ENCODE measurements around the gene IKZF4.

The IKZF4 gene

GRCh38 chr12:56020423-56021184, at the start of gene IKZF4:
Gene IKZF4 (plus strand): TSS chr12:56021043. CDS start chr12:56021494, 451 bp downstream.
- Histone ChIP-seq H3K27me3 (ENCODE audit: insufficient read depth, low read length, poor library complexity) (no peaks in the 10 kb centered on the region), H3K9me3 (ENCODE audit: insufficient read depth, low read length, severe bottlenecking) (no peaks in the 10 kb centered on the region), H3K4me3 (ENCODE audit: low read depth in 1 of 2, low read length in 2 of 2) (peak within 1 kb of the TSS; percentile 18 to 65; a peak in 3 of 4 replicates), H3K9ac (ENCODE audit: low read depth, low read length) (peak within 1 kb of the TSS; percentile 65), H3K4me1 (ENCODE audit: insufficient read depth, low read length) (peaks cover 44% of the 10 kb centered on the region), H3K4me2 (ENCODE audit: insufficient read depth, low read length) (peak within 1 kb of the TSS; percentile 80), H3K79me2 (ENCODE audit: insufficient read depth, low read length) (peaks cover 16% of the 10 kb centered on the region), H2AFZ (ENCODE audit: low read depth, low read length) (peak within 1 kb of the TSS; percentile 71), H4K20me1 (ENCODE audit: insufficient read depth, low read length) (no peaks in the 10 kb centered on the region), H3K27ac (ENCODE audit: low read length) (peak within 1 kb of the TSS; percentile 84), H3K36me3 (ENCODE audit: insufficient read depth, low read length) (peaks cover 11% of the 10 kb centered on the region)
- DNase-seq (peak; percentile 81), ATAC-seq (ENCODE audit: insufficient read depth, low read depth) (peak; percentile 62)
- TF ChIP-seq CTCF (IDR thresholded peaks at IDR 0.05; ENCODE audit: borderline replicate concordance, extremely low read depth, low read length, poor library complexity, severe bottlenecking) (no peak), EZH2 (IDR thresholded peaks at IDR 0.05; ENCODE audit: borderline replicate concordance, low read depth, low read length, severe bottlenecking) (no peak)

DNA sequence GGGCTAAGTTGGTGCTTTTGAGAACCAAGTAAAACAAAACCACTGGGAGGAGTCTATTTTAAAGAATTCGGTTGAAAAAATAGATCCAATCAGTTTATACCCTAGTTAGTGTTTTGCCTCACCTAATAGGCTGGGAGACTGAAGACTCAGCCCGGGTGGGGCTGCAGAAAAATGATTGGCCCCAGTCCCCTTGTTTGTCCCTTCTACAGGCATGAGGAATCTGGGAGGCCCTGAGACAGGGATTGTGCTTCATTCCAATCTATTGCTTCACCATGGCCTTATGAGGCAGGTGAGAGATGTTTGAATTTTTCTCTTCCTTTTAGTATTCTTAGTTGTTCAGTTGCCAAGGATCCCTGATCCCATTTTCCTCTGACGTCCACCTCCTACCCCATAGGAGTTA, 48.8 kb upstream of the IKZF4 start:
- Histone ChIP-seq H3K27me3 (ENCODE audit: insufficient read depth, low read length, poor library complexity) (no peaks in the 10 kb centered on the region), H3K9ac (ENCODE audit: low read depth, low read length) (no peak overlapping the region; the same call in 1 of the 2 replicates), H4K20me1 (ENCODE audit: insufficient read depth, low read length) (0 out of 2 replicates have a peak, but pooled peaks cover 2% of the 10 kb centered on the region), H3K79me2 (ENCODE audit: insufficient read depth, low read length) (peaks cover 65% of the 10 kb centered on the region), H3K36me3 (ENCODE audit: insufficient read depth, low read length) (peaks cover 55% of the 10 kb centered on the region), H3K4me2 (ENCODE audit: insufficient read depth, low read length) (peak overlapping the region; percentile 66), H3K4me3 (ENCODE audit: low read depth in 1 of 2, low read length in 2 of 2) (no peak overlapping the region), H3K9me3 (ENCODE audit: insufficient read depth, low read length, severe bottlenecking) (no peaks in the 10 kb centered on the region), H3K27ac (ENCODE audit: low read length) (peak overlapping the region; percentile 16; the same call in 1 of the 2 replicates), H3K4me1 (ENCODE audit: insufficient read depth, low read length) (peaks cover 76% of the 10 kb centered on the region), H2AFZ (ENCODE audit: low read depth, low read length) (no peak overlapping the region)
- DNase-seq (no peak), ATAC-seq (ENCODE audit: insufficient read depth, low read depth) (no peak)
- TF ChIP-seq EZH2 (IDR thresholded peaks at IDR 0.05; ENCODE audit: borderline replicate concordance, low read depth, low read length, severe bottlenecking) (no peak), CTCF (IDR thresholded peaks at IDR 0.05; ENCODE audit: borderline replicate concordance, extremely low read depth, low read length, poor library complexity, severe bottlenecking) (no peak)

DNA sequence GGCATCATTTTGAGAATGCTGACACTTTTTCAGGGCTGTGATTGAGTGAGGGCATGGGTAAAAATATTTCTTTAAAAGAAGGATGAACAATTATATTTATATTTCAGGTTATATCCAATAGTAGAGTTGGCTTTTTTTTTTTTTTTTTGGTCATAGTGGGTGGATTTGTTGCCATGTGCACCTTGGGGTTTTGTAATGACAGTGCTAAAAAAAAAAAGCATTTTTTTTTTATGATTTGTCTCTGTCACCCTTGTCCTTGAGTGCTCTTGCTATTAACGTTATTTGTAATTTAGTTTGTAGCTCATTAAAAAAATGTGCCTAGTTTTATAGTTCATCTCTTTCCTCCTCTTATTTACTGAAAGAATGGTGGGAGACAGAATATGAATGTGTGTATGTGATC, 48.4 kb upstream of the IKZF4 start:
- peak overlapping the region; percentile 66 for H3K4me2 ChIP-seq (ENCODE audit: insufficient read depth, low read length)
- TF ChIP-seq CTCF (IDR thresholded peaks at IDR 0.05; ENCODE audit: borderline replicate concordance, extremely low read depth, low read length, poor library complexity, severe bottlenecking) (no peak), EZH2 (IDR thresholded peaks at IDR 0.05; ENCODE audit: borderline replicate concordance, low read depth, low read length, severe bottlenecking) (no peak)
- peak overlapping the region; percentile 59 for H3K9ac ChIP-seq (ENCODE audit: low read depth, low read length)
- H3K27me3 ChIP-seq (ENCODE audit: insufficient read depth, low read length, poor library complexity), result no peaks in the 10 kb centered on the region
- peaks cover 65% of the 10 kb centered on the region for H3K79me2 ChIP-seq (ENCODE audit: insufficient read depth, low read length)
- no peaks in the 10 kb centered on the region for H3K9me3 ChIP-seq (ENCODE audit: insufficient read depth, low read length, severe bottlenecking)
- H3K4me1 ChIP-seq (ENCODE audit: insufficient read depth, low read length), result peaks cover 74% of the 10 kb centered on the region
- H3K27ac ChIP-seq (ENCODE audit: low read length), result peak overlapping the region; percentile 74
- 0 out of 2 replicates have a peak, but pooled peaks cover 2% of the 10 kb centered on the region for H4K20me1 ChIP-seq (ENCODE audit: insufficient read depth, low read length)
- H2AFZ ChIP-seq (ENCODE audit: low read depth, low read length), result no peak overlapping the region
- ATAC-seq (ENCODE audit: insufficient read depth, low read depth), result no peak
- no peak for DNase-seq
- H3K4me3 ChIP-seq (ENCODE audit: low read depth in 1 of 2, low read length in 2 of 2), result peak overlapping the region in 1 of 2 experiments; percentile 64; a peak in 3 of 4 replicates
- peaks cover 57% of the 10 kb centered on the region for H3K36me3 ChIP-seq (ENCODE audit: insufficient read depth, low read length)

Data from DND-41 (cell line).